SK-N-SH treated with all-trans-retinoic acid at 6 μM for 48 hours (cell line): ENCODE measurements around the gene RBM46.

Experiments used
- ATAC-seq: fragments of 200-7000 bp; cut with Tn5 transposase; 3 replicates; pipeline ENCODE4 v1.9.1; 2020; ENCODE audit warnings: mild to moderate bottlenecking, moderate library complexity
- ARNTL ChIP-seq: fragments of 450-650 bp; formaldehyde crosslinking; IDR thresholded peaks from 2 replicates; pipeline ENCODE4 v1.5.0; 2020; ENCODE audit warnings: low read depth, mild to moderate bottlenecking, moderate library complexity, borderline replicate concordance
- BACH2 ChIP-seq: fragments of 250-450 bp; sonication (Bioruptor Pico); IDR thresholded peaks from 2 replicates; pipeline ENCODE4 v1.9.0; 2021; ENCODE audit warnings: mild to moderate bottlenecking, borderline replicate concordance
- CSDC2 ChIP-seq: fragments of 250-450 bp; sonication (Bioruptor Pico); IDR thresholded peaks from 2 replicates; pipeline ENCODE4 v1.5.0; 2020; ENCODE audit warnings: mild to moderate bottlenecking, moderate library complexity
- CSRNP3 ChIP-seq: fragments of 250-450 bp; sonication (Bioruptor Pico); IDR thresholded peaks from 2 replicates; pipeline ENCODE4 v1.5.1; 2021; ENCODE audit warnings: mild to moderate bottlenecking, moderate library complexity
- ESRRG ChIP-seq: fragments of 250-450 bp; sonication (Bioruptor Pico); IDR thresholded peaks from 2 replicates; pipeline ENCODE4 v1.6.1; 2021; ENCODE audit warnings: mild to moderate bottlenecking
- GLIS3 ChIP-seq: fragments of 250-450 bp; sonication (Bioruptor Pico); IDR thresholded peaks from 2 replicates; pipeline ENCODE4 v1.5.0; 2020; ENCODE audit warnings: mild to moderate bottlenecking, moderate library complexity
- ISL1 ChIP-seq: fragments of 250-450 bp; sonication (Bioruptor Pico); IDR thresholded peaks from 2 replicates; pipeline ENCODE4 v2.1.2; 2022; ENCODE audit warnings: mild to moderate bottlenecking, moderate library complexity
- OSR1 ChIP-seq: fragments of 250-450 bp; sonication (Bioruptor Pico); IDR thresholded peaks from 2 replicates; pipeline ENCODE4 v1.8.0; 2022; ENCODE audit warnings: moderate library complexity, mild to moderate bottlenecking, inconsistent platforms
- PATZ1 ChIP-seq: fragments of 250-450 bp; sonication (Bioruptor Pico); IDR thresholded peaks from 2 replicates; pipeline ENCODE4 v1.8.0; 2020; ENCODE audit warnings: mild to moderate bottlenecking, moderate library complexity, borderline replicate concordance
- PPARA ChIP-seq: fragments of 250-450 bp; sonication (Bioruptor Pico); IDR thresholded peaks from 2 replicates; pipeline ENCODE4 v1.5.0; 2020; ENCODE audit warnings: mild to moderate bottlenecking, borderline replicate concordance
- RARB ChIP-seq: fragments of 250-450 bp; sonication (Bioruptor Pico); IDR thresholded peaks from 2 replicates; pipeline ENCODE4 v1.8.0; 2021; ENCODE audit warnings: mild to moderate bottlenecking, moderate library complexity
- SNAI2 ChIP-seq: fragments of 250-450 bp; sonication (Bioruptor Pico); IDR thresholded peaks from 2 replicates; pipeline ENCODE4 v1.5.0; 2020; ENCODE audit warnings: mild to moderate bottlenecking, moderate library complexity
- TCF4 ChIP-seq: fragments of 250-450 bp; sonication (Bioruptor Pico); IDR thresholded peaks from 2 replicates; pipeline ENCODE4 v1.8.0; 2021; ENCODE audit warnings: mild to moderate bottlenecking, moderate library complexity, borderline replicate concordance
- TOX ChIP-seq: fragments of 250-450 bp; sonication (Bioruptor Pico); IDR thresholded peaks from 2 replicates; pipeline ENCODE4 v1.8.0; 2021; ENCODE audit warnings: mild to moderate bottlenecking, moderate library complexity, borderline replicate concordance
- ZC3H10 ChIP-seq: fragments of 250-450 bp; sonication (Bioruptor Pico); IDR thresholded peaks from 2 replicates; pipeline ENCODE4 v1.5.1; 2021; ENCODE audit warnings: mild to moderate bottlenecking, moderate library complexity
- ZFP3 ChIP-seq: fragments of 250-450 bp; sonication (Bioruptor Pico); IDR thresholded peaks from 2 replicates; pipeline ENCODE4 v1.5.0; 2020; ENCODE audit warnings: mild to moderate bottlenecking, moderate library complexity
- ZFP30 ChIP-seq: fragments of 450-650 bp; formaldehyde crosslinking; IDR thresholded peaks from 2 replicates; pipeline ENCODE4 v1.5.0; 2022; ENCODE audit warnings: mild to moderate bottlenecking, moderate library complexity
- ZNF565 ChIP-seq: fragments of 450-650 bp; formaldehyde crosslinking; conservative IDR thresholded peaks from 2 replicates; pipeline ENCODE4 v1.5.0; 2020; ENCODE audit warnings: low read depth, mild to moderate bottlenecking, moderate library complexity
- ZNF70 ChIP-seq: fragments of 450-650 bp; formaldehyde crosslinking; IDR thresholded peaks from 2 replicates; pipeline ENCODE4 v1.5.0; 2020; ENCODE audit warnings: mild to moderate bottlenecking, moderate library complexity
- ZNF8 ChIP-seq: fragments of 450-650 bp; formaldehyde crosslinking; IDR thresholded peaks from 2 replicates; pipeline ENCODE4 v1.5.0; 2020; ENCODE audit warnings: mild to moderate bottlenecking, moderate library complexity
- TF ChIP-seq, protein P1 (sequence below): fragments of 250-450 bp; sonication (Bioruptor Pico); IDR thresholded peaks from 2 replicates; pipeline ENCODE4 v1.5.1; 2020; ENCODE audit warnings: low read depth, mild to moderate bottlenecking, moderate library complexity
- TF ChIP-seq, protein P2 (sequence below): fragments of 250-450 bp; sonication (Bioruptor Pico); IDR thresholded peaks from 2 replicates; pipeline ENCODE4 v1.5.0; 2020; ENCODE audit warnings: mild to moderate bottlenecking, moderate library complexity

The RBM46 gene, protein sequence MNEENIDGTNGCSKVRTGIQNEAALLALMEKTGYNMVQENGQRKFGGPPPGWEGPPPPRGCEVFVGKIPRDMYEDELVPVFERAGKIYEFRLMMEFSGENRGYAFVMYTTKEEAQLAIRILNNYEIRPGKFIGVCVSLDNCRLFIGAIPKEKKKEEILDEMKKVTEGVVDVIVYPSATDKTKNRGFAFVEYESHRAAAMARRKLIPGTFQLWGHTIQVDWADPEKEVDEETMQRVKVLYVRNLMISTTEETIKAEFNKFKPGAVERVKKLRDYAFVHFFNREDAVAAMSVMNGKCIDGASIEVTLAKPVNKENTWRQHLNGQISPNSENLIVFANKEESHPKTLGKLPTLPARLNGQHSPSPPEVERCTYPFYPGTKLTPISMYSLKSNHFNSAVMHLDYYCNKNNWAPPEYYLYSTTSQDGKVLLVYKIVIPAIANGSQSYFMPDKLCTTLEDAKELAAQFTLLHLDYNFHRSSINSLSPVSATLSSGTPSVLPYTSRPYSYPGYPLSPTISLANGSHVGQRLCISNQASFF

DNA sequence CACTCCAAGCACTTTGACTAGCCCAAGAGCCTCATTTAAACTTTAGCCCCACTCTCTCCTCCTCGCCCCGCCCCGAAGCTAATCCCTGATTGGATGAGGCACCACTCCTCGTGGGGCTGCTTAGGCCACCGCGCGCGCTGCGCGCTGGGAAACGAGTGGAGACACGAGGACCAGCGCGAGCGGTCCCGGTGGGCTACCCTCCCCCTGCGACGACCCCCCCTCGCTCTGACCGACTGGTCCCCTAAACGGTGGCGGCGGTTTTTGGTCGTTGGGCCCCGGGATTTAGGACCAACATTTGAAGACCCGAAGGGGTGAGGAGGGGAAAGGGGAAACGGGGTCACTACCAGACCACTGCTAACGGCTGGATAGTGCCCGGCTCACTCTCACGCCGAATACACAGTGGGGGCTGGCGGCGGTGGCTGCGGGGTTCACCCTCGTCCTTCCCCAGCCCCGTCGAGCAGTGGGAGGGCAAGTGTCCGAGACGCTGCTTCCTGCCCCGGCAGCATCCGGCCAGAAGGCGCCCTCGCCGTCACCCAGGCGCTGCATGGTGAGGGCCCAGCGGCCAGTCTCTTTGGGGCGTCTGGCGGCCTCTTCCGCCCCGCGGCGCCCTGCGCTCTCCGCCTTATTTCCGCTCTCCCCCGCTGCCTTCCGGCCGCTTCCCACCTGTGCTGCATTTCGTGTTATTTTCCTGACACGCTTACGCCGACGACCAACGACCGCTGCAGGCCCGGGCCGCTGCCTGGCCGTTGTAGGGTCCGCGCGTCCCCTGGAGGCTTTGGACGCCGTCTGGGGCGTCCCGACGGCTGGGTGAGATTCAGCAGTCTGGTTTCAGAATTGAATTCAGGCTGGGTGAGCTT is at the start of gene RBM46:
Gene RBM46, plus strand, starts transcription at position 147 of the 857 bp plus-strand sequence. CDS start 15,481 bp downstream, outside the sequence.
- ATAC-seq, result no peak
- TF ChIP-seq GLIS3 (CRISPR knock-in tag) (no peak), ARNTL (CRISPR knock-in tag) (no peak), TCF4 (no peak), ZC3H10 (CRISPR knock-in tag) (no peak), CSDC2 (CRISPR knock-in tag) (no peak), CSRNP3 (CRISPR knock-in tag) (no peak), SNAI2 (no peak), TOX (CRISPR knock-in tag) (no peak), PPARA (CRISPR knock-in tag) (no peak), ZNF565 (no peak), RARB (CRISPR knock-in tag) (no peak), PATZ1 (no peak)

GRCh38 chr4:154731756-154732155 is 49.3 kb upstream of the RBM46 start:
- ATAC-seq, result no peak
- TF ChIP-seq TCF4, result no peak
- TF ChIP-seq CSDC2 (CRISPR knock-in tag), result no peak
- TF ChIP-seq PATZ1, result no peak
- TF ChIP-seq ZNF565, result no peak
- no peak for TF ChIP-seq ARNTL (CRISPR knock-in tag)
- TF ChIP-seq, protein P1, sequence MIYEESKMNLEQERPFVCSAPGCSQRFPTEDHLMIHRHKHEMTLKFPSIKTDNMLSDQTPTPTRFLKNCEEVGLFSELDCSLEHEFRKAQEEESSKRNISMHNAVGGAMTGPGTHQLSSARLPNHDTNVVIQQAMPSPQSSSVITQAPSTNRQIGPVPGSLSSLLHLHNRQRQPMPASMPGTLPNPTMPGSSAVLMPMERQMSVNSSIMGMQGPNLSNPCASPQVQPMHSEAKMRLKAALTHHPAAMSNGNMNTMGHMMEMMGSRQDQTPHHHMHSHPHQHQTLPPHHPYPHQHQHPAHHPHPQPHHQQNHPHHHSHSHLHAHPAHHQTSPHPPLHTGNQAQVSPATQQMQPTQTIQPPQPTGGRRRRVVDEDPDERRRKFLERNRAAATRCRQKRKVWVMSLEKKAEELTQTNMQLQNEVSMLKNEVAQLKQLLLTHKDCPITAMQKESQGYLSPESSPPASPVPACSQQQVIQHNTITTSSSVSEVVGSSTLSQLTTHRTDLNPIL, result no peak
- no peak for TF ChIP-seq CSRNP3 (CRISPR knock-in tag)
- TF ChIP-seq ZC3H10 (CRISPR knock-in tag), result no peak
- TF ChIP-seq ZNF8 (CRISPR knock-in tag), result no peak
- no peak for TF ChIP-seq GLIS3 (CRISPR knock-in tag)
- no peak for TF ChIP-seq ESRRG (CRISPR knock-in tag)
- TF ChIP-seq OSR1 (CRISPR knock-in tag), result no peak
- TF ChIP-seq, all 23 proteins: peak for 0

DNA sequence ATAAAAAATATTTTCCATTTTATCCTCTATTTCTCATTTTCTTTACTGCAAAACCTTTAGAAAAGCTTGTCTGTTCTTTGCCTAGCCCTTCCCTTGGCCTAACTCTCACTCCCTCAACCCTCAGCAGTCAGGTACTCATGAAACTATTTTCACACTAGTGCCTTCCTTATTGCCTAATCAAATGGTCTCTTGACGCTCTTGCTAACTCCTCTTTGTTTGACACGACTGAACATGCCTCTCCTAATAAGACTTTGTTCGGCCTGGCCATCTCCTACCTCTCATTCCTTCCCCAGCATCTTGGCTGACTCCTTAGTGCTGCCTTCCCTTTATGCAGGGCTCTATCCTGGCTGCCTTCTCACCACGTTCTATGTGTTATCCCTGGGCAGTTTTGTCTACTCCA is 48.4 kb upstream of the RBM46 start:
- TF ChIP-seq, protein P2, sequence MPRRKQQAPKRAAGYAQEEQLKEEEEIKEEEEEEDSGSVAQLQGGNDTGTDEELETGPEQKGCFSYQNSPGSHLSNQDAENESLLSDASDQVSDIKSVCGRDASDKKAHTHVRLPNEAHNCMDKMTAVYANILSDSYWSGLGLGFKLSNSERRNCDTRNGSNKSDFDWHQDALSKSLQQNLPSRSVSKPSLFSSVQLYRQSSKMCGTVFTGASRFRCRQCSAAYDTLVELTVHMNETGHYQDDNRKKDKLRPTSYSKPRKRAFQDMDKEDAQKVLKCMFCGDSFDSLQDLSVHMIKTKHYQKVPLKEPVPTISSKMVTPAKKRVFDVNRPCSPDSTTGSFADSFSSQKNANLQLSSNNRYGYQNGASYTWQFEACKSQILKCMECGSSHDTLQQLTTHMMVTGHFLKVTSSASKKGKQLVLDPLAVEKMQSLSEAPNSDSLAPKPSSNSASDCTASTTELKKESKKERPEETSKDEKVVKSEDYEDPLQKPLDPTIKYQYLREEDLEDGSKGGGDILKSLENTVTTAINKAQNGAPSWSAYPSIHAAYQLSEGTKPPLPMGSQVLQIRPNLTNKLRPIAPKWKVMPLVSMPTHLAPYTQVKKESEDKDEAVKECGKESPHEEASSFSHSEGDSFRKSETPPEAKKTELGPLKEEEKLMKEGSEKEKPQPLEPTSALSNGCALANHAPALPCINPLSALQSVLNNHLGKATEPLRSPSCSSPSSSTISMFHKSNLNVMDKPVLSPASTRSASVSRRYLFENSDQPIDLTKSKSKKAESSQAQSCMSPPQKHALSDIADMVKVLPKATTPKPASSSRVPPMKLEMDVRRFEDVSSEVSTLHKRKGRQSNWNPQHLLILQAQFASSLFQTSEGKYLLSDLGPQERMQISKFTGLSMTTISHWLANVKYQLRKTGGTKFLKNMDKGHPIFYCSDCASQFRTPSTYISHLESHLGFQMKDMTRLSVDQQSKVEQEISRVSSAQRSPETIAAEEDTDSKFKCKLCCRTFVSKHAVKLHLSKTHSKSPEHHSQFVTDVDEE, result no peak
- TF ChIP-seq ZFP30 (no peak), TCF4 (no peak), BACH2 (CRISPR knock-in tag) (no peak), CSDC2 (CRISPR knock-in tag) (no peak), ESRRG (CRISPR knock-in tag) (no peak), ISL1 (no peak), RARB (CRISPR knock-in tag) (no peak), GLIS3 (CRISPR knock-in tag) (no peak), ARNTL (CRISPR knock-in tag) (no peak), TOX (CRISPR knock-in tag) (no peak), ZFP3 (CRISPR knock-in tag) (no peak), ZNF70 (CRISPR knock-in tag) (no peak), OSR1 (CRISPR knock-in tag) (no peak), ZNF565 (no peak)
- TF ChIP-seq, protein P1, result no peak
- TF ChIP-seq, all 23 proteins: peak for 0
- no peak for ATAC-seq
